Stimulated activated CD8-positive, alpha-beta memory T cell treated with anti-CD3 and anti-CD28 coated beads, Interleukin-15, amount 100 ng/mL, for 24 hours (primary cell): ENCODE data around the gene BNIP1.

Experiments
- DNase-seq: peaks from one replicate; pipeline ENCODE4 v3.0.0-alpha.2; 2020; ENCODE audit warnings: low read depth

The BNIP1 gene

GRCh38 chr5:173213236-173213933 lies 69.1 kb downstream of the BNIP1 start:
- DNase-seq = no peak
